GM12801 (cell line): Measurements from ENCODE around the gene FUT3.

Experiments used
- CTCF ChIP-seq: IDR thresholded peaks from one replicate; pipeline ENCODE4 v1.5.1; 2011; ENCODE audit warnings: control low read depth; ENCODE audit not compliant: insufficient read length; ENCODE audit errors: extremely low read depth

Gene FUT3

GRCh38 chr19:5894704-5895349, 43.6 kb upstream of the FUT3 start:
- TF ChIP-seq CTCF, result no peak

DNA sequence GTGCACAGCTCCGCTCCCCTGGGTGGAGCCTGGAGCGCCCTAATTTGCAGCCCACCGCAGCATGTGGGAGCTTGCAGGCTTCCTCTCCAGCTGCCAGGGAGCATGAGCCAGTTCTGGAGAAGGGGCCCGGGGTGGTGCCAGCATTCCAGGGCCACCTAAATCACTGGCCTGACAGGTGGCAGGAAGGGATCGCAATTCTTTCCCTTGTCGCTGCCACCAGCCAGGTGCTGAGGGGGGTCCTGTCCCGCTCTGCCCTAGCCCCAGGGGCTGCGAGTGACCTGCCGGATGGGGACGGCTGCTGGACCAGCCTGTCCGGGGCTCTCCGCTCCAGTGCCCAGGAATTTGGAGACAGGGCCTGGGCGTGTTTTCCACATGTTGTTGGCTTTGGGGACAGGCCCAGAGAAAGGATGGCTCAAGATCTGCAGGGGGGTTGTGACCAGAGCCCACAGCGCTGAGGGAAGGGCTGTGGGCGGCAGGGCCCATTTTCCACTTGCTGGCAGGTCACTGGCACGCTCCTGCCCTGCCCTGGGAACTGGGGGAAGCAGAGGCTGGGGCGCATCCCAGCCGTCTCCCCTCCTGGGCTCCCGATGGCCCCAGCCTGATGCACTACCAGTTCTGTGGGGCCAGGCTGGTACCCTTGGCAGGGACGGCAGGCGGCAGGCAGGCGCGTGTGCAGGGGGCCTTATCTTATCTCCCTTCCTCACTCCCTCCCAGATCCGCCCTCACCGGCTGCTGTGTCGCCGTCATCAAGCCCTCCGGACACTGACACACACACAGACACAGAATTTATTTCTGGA, 42.9 kb upstream of the FUT3 start:
- no peak for TF ChIP-seq CTCF

DNA sequence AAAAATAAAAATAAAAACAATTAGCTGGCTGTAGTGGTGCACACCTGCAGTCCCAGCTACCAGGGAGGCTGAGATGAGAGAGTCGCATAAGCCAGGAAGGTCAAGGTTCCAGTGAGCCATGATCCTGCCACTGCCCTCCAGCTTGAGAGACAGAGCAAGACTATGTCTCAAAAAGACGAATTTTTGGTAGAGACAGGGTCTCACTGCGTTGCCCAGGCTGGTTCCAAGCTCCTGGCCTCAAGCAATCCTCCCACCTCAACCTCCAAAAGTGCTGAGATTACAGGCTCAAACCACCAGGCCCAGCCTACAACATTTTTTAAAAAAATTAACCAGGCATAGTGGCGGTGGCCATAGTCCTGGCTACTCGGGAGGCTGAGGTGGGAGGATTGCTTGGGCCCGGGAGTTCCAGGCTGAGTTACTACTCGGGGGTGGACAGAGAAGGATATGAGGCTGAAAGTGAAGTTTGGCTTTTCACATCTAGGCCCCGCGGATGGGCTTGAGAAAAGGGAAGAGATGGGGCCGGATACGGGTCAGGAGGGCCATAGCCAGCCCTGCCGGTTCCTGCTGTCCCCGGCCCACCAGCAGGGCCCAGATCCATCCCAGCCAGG, 42.2 kb upstream of the FUT3 start:
- TF ChIP-seq CTCF, result no peak

GRCh38 chr19:5892772-5893275, 41.6 kb upstream of the FUT3 start:
- no peak for TF ChIP-seq CTCF

- no peak for TF ChIP-seq CTCF
These were observed 40.9 kb upstream of the FUT3 start for GRCh38 chr19:5891938-5892771.

GRCh38 chr19:5891572-5891937, 40.3 kb upstream of the FUT3 start:
- no peak for TF ChIP-seq CTCF

GRCh38 chr19:5890099-5890498, 38.9 kb upstream of the FUT3 start:
- no peak for TF ChIP-seq CTCF
